HepG2 (cell line): ENCODE results near the gene PTH. TPM values are rescaled to one million over a fixed set of nuclear protein-coding genes. Genes with fewer than 3 reads are reported as not detected.

Experiments
- DPF2 ChIP-seq: sonication (generic); formaldehyde crosslinking; IDR thresholded peaks from 2 replicates; pipeline ENCODE4 v1.4.0; 2020; ENCODE audit warnings: mild to moderate bottlenecking, low read depth, missing genetic modification reagents, borderline replicate concordance
- EED ChIP-seq: sonication (generic); formaldehyde crosslinking; IDR thresholded peaks from 2 replicates; pipeline ENCODE4 v1.5.0; 2020; ENCODE audit warnings: mild to moderate bottlenecking, missing genetic modification reagents
- FOXK1 ChIP-seq: sonication (generic); formaldehyde crosslinking; IDR thresholded peaks from 2 replicates; pipeline ENCODE4 v1.4.0; 2020; ENCODE audit warnings: low read depth, missing genetic modification reagents, borderline replicate concordance
- HMGA1 ChIP-seq: sonication (generic); formaldehyde crosslinking; conservative IDR thresholded peaks from 2 replicates; pipeline ENCODE4 v1.4.0; 2020; ENCODE audit warnings: missing genetic modification reagents
- IRX3 ChIP-seq: sonication (generic); formaldehyde crosslinking; IDR thresholded peaks from 2 replicates; pipeline ENCODE4 v1.8.1; 2023; ENCODE audit warnings: mild to moderate bottlenecking, low read depth, missing genetic modification reagents, borderline replicate concordance
- JDP2 ChIP-seq: sonication (generic); formaldehyde crosslinking; IDR thresholded peaks from 2 replicates; pipeline ENCODE4 v1.8.1; 2022; ENCODE audit warnings: missing genetic modification reagents, borderline replicate concordance
- KLF11 ChIP-seq: IDR thresholded peaks from 2 replicates; pipeline ENCODE4 v1.6.1; 2016; ENCODE audit warnings: missing compliant biosample characterization
- SAFB2 ChIP-seq: sonication (generic); formaldehyde crosslinking; IDR thresholded peaks from 2 replicates; pipeline ENCODE4 v1.5.1; 2020; ENCODE audit warnings: missing genetic modification reagents, low read depth, mild to moderate bottlenecking, borderline replicate concordance
- SRSF1 ChIP-seq: fragments of 200-400 bp; formaldehyde crosslinking; optimal IDR thresholded peaks from 2 replicates; pipeline ENCODE3; 2017; ENCODE audit warnings: mild to moderate bottlenecking, low read depth, low read length, moderate library complexity
- ZIK1 ChIP-seq: sonication (generic); formaldehyde crosslinking; IDR thresholded peaks from 2 replicates; pipeline ENCODE4 v1.5.0; 2020; ENCODE audit warnings: mild to moderate bottlenecking, low read depth, missing genetic modification reagents, borderline replicate concordance
- ZMAT3 ChIP-seq: sonication (generic); formaldehyde crosslinking; conservative IDR thresholded peaks from 2 replicates; pipeline ENCODE4 v1.7.0; 2021; ENCODE audit warnings: missing genetic modification reagents
- ZNF615 ChIP-seq: sonication (generic); formaldehyde crosslinking; IDR thresholded peaks from 2 replicates; pipeline ENCODE4 v1.5.0; 2020; ENCODE audit warnings: mild to moderate bottlenecking, missing genetic modification reagents, borderline replicate concordance
- ZNF766 ChIP-seq: sonication (generic); formaldehyde crosslinking; IDR thresholded peaks from 2 replicates; pipeline ENCODE4 v1.5.0; 2020; ENCODE audit warnings: missing genetic modification reagents, borderline replicate concordance
- ZNF772 ChIP-seq: sonication (generic); formaldehyde crosslinking; IDR thresholded peaks from 2 replicates; pipeline ENCODE4 v1.5.0; 2020; ENCODE audit warnings: mild to moderate bottlenecking, missing genetic modification reagents
- ZNF780A ChIP-seq: sonication (generic); formaldehyde crosslinking; IDR thresholded peaks from 2 replicates; pipeline ENCODE4 v1.8.0; 2022; ENCODE audit warnings: mild to moderate bottlenecking, missing genetic modification reagents, moderate library complexity
- polyA plus RNA-seq, 8 experiments: library from polyadenylated mRNA; depleted of rRNA in 3 of 8; stranded (reverse) in 7 of 8; unstranded in 1 of 8; fragments of >200 nt; fragmentation: Illumina TruSeq in 4 of 8; extraction: Trizol in 4 of 8; gene quantifications; 2 replicates each; pipeline versions ENCODE4 v1.2.1 to v1.2.3, GENCODE V29; 2011 to 2016; ENCODE audit warnings: low read depth in 4 of 8, missing spikeins in 1 of 8, mixed read lengths in 1 of 8; ENCODE audit not compliant: insufficient read depth in 1 of 8
- total RNA-seq, 5 experiments: library from RNA; depleted of rRNA; stranded (reverse); fragments of >200 nt; fragmentation: Illumina TruSeq; extraction: Trizol; gene quantifications; 2 replicates each; pipeline ENCODE4 v1.2.3, GENCODE V29; 2016; ENCODE audit warnings: low read depth in 1 of 5
- TF ChIP-seq, protein P1 (sequence below): sonication (generic); formaldehyde crosslinking; IDR thresholded peaks from 2 replicates; pipeline ENCODE4 v1.5.0; 2020; ENCODE audit warnings: missing genetic modification reagents, mild to moderate bottlenecking, borderline replicate concordance
- TF ChIP-seq, protein P2 (sequence below): sonication (generic); formaldehyde crosslinking; IDR thresholded peaks from 2 replicates; pipeline ENCODE4 v1.5.0; 2020; ENCODE audit warnings: mild to moderate bottlenecking, missing genetic modification reagents, borderline replicate concordance
- TF ChIP-seq, protein P3 (sequence below): sonication (generic); formaldehyde crosslinking; IDR thresholded peaks from 2 replicates; pipeline ENCODE4 v1.4.0; 2020; ENCODE audit warnings: mild to moderate bottlenecking, missing genetic modification reagents
- TF ChIP-seq, protein P4 (sequence below): sonication (generic); formaldehyde crosslinking; IDR thresholded peaks from 2 replicates; pipeline ENCODE4 v1.4.0; 2020; ENCODE audit warnings: missing genetic modification reagents

PTH gene
- total and polyA plus RNA-seq, 2 of the 13 experiments (the other 11 are each of a cell fraction or from before 2014, with no cell fraction given), result not detected

DNA sequence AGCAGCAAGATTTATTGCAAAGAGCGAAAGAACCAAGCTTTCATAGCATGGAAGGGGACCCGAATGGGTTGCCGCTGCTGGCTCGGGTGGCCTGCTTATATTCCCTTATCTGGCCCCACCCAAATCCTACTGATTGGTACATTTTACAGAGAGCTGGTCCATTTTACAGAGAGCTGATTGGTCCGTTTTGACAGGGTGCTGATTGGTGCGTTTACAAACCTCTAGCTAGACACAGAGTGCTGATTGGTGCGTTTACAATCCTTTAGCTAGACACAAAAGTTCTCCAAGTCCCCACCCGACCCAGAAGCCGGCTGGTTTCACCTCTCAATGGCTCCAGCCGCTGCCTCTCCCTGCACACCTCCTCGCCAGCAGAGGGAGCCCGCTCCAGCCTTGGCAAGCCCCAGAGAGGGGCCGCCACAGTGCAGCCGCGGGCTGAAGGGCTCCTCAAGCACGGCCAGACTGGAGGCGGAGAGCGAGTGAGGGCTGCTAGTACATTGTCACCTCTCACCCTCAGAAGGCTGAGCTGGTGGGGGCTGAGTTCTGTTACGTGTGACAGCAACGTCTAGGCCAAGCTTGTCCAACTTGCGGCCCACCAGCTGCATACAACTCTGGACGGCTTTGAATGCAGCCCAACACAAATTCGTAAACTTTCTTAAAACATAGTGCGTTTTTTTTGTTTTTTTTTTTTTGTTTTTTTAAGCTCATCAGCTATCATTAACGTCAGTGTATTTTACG, 8.7 kb downstream of the PTH start (continued):
- TF ChIP-seq, protein P1, sequence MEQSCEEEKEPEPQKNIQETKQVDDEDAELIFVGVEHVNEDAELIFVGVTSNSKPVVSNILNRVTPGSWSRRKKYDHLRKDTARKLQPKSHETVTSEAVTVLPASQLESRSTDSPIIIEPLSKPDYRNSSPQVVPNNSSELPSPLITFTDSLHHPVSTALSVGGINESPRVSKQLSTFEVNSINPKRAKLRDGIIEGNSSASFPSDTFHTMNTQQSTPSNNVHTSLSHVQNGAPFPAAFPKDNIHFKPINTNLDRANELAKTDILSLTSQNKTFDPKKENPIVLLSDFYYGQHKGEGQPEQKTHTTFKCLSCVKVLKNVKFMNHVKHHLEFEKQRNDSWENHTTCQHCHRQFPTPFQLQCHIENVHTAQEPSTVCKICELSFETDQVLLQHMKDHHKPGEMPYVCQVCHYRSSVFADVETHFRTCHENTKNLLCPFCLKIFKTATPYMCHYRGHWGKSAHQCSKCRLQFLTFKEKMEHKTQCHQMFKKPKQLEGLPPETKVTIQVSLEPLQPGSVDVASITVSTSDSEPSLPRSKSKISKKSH (CRISPR knock-in tag), result 0 out of 2 replicates have a peak, but pooled peaks have one; percentile 41
- TF ChIP-seq ZNF772 (CRISPR knock-in tag) (no peak), SRSF1 (peak; percentile 54), ZNF766 (no peak), EED (CRISPR knock-in tag) (peak; percentile 33; the same call in 1 of the 2 replicates), DPF2 (CRISPR knock-in tag) (no peak), ZIK1 (CRISPR knock-in tag) (no peak), ZNF780A (CRISPR knock-in tag) (no peak), SAFB2 (no peak), ZMAT3 (CRISPR knock-in tag) (0 out of 2 replicates have a peak, but pooled peaks have one; percentile 28), ZNF615 (CRISPR knock-in tag) (no peak), KLF11 (no peak), FOXK1 (CRISPR knock-in tag) (peak; percentile 49; the same call in 1 of the 2 replicates), JDP2 (CRISPR knock-in tag) (no peak), IRX3 (no peak), HMGA1 (CRISPR knock-in tag) (no peak)
- TF ChIP-seq, protein P2, sequence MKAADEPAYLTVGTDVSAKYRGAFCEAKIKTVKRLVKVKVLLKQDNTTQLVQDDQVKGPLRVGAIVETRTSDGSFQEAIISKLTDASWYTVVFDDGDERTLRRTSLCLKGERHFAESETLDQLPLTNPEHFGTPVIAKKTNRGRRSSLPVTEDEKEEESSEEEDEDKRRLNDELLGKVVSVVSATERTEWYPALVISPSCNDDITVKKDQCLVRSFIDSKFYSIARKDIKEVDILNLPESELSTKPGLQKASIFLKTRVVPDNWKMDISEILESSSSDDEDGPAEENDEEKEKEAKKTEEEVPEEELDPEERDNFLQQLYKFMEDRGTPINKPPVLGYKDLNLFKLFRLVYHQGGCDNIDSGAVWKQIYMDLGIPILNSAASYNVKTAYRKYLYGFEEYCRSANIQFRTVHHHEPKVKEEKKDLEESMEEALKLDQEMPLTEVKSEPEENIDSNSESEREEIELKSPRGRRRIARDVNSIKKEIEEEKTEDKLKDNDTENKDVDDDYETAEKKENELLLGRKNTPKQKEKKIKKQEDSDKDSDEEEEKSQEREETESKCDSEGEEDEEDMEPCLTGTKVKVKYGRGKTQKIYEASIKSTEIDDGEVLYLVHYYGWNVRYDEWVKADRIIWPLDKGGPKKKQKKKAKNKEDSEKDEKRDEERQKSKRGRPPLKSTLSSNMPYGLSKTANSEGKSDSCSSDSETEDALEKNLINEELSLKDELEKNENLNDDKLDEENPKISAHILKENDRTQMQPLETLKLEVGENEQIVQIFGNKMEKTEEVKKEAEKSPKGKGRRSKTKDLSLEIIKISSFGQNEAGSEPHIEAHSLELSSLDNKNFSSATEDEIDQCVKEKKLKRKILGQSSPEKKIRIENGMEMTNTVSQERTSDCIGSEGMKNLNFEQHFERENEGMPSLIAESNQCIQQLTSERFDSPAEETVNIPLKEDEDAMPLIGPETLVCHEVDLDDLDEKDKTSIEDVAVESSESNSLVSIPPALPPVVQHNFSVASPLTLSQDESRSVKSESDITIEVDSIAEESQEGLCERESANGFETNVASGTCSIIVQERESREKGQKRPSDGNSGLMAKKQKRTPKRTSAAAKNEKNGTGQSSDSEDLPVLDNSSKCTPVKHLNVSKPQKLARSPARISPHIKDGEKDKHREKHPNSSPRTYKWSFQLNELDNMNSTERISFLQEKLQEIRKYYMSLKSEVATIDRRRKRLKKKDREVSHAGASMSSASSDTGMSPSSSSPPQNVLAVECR (CRISPR knock-in tag), result 0 out of 2 replicates have a peak, but pooled peaks have one; percentile 47
- TF ChIP-seq, protein P3, sequence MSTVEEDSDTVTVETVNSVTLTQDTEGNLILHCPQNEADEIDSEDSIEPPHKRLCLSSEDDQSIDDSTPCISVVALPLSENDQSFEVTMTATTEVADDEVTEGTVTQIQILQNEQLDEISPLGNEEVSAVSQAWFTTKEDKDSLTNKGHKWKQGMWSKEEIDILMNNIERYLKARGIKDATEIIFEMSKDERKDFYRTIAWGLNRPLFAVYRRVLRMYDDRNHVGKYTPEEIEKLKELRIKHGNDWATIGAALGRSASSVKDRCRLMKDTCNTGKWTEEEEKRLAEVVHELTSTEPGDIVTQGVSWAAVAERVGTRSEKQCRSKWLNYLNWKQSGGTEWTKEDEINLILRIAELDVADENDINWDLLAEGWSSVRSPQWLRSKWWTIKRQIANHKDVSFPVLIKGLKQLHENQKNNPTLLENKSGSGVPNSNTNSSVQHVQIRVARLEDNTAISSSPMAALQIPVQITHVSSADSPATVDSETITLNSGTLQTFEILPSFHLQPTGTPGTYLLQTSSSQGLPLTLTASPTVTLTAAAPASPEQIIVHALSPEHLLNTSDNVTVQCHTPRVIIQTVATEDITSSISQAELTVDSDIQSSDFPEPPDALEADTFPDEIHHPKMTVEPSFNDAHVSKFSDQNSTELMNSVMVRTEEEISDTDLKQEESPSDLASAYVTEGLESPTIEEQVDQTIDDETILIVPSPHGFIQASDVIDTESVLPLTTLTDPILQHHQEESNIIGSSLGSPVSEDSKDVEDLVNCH (CRISPR knock-in tag), result no peak
- TF ChIP-seq, protein P4, sequence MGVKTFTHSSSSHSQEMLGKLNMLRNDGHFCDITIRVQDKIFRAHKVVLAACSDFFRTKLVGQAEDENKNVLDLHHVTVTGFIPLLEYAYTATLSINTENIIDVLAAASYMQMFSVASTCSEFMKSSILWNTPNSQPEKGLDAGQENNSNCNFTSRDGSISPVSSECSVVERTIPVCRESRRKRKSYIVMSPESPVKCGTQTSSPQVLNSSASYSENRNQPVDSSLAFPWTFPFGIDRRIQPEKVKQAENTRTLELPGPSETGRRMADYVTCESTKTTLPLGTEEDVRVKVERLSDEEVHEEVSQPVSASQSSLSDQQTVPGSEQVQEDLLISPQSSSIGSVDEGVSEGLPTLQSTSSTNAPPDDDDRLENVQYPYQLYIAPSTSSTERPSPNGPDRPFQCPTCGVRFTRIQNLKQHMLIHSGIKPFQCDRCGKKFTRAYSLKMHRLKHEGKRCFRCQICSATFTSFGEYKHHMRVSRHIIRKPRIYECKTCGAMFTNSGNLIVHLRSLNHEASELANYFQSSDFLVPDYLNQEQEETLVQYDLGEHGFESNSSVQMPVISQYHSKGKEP (CRISPR knock-in tag), result no peak
